CD4-positive, alpha-beta T cell treated with Interleukin-15 for 1 hour (primary cell): Measurements from ENCODE around the gene NEK10.
"Not testable (repeated sequence)": the region's sequence is repeated elsewhere in the genome, so short reads cannot be mapped to it uniquely, and the experiment has no call there.

ENCODE experiments used
- DNase-seq: peaks from one replicate; pipeline ENCODE4 v3.0.0-alpha.2; 2020

Gene NEK10

GRCh38 chr3:27353221-27353620, 16.0 kb downstream of the NEK10 start:
- DNase-seq: no peak

DNA sequence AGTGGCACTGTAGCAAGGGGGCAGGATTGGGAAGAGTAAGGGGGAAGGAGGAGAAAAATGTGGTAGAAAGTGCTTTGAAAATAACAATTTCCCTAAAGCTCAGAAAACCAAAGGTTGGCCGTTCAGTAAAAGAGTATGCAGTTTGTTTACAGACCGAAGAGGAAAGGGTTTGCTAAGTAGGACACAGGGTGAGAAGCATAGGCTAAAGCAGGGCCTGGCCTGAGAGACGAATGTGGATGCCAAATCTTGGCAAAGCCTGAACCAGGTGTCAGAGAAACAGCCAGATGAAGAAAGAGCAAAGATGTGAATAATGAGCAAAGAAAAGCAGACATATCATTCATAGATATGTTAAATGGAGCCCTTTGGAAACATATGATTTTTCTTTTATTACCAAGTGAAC, 17.1 kb downstream of the NEK10 start:
- no peak for DNase-seq

GRCh38 chr3:27349832-27350231, 19.4 kb downstream of the NEK10 start:
- no peak for DNase-seq

- no peak for DNase-seq
These were observed 23.0 kb downstream of the NEK10 start for GRCh38 chr3:27345959-27346865.

DNA sequence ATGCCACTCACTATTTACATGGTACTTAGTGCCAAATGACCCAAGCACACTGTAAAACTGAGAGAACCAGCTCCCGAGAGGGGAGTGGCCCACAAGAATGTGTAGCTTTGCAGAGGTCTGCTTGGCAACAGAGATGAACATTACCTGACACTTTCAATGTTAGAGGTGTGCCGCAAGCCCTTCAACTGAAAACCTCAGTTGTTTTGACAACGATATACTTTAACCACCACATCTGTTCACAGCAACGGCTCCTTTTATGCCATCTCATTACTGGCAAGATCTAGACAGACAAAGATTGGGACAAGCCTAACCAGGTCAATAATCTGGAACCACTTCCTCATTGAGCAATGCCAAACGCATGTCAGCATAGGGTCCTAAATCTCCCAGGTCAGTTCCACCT, 23.7 kb downstream of the NEK10 start:
- no peak for DNase-seq

DNA sequence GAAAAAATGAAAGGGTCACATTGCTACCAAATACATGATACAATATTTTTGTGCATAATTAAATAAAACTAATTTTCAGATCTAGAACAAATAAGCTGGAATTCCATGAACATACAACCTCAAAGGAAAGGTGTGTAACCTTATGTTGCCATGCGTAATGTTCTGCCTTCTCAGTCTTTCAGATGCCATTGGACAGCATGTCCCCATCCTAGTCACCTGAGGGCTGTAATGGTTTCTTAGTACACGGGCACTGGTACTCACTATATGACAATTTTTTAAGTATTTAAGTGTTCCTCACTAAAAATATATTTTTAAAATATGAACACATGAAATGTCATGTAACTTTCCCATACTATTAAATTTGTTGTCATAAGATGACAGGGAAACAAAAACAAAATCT, 24.1 kb downstream of the NEK10 start:
- DNase-seq: no peak

- no peak for DNase-seq
These were observed 25.0 kb downstream of the NEK10 start for GRCh38 chr3:27344192-27344591.

- no peak for DNase-seq
These were observed 26.9 kb downstream of the NEK10 start for GRCh38 chr3:27342267-27342666.

DNA sequence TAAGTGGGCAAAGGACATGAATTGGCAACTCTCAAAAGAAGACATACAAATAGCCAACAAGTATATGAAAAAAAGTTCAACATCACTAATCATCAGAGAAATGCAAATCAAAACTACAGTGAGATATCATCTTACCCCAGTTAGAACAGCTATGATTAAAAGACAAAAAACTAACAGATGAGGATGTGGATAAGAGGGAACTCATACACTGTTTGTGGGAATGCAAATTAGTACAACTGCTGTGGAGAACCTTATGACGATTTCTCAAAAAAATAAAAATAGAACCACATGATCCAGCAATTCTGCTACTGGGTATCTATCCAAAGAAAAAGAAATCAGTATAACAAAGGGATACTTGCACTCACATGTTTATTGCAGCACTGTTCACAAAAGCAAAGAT, 28.6 kb downstream of the NEK10 start:
- no peak for DNase-seq

- DNase-seq: no peak
These were observed 33.6 kb downstream of the NEK10 start for GRCh38 chr3:27335571-27335970.

- DNase-seq: no peak
These were observed 35.3 kb downstream of the NEK10 start for GRCh38 chr3:27333843-27334242.

GRCh38 chr3:27328982-27329762, 40.0 kb downstream of the NEK10 start:
- DNase-seq: not testable (repeated sequence)

- no peak for DNase-seq
These were observed 42.3 kb downstream of the NEK10 start for GRCh38 chr3:27326629-27327545.

DNA sequence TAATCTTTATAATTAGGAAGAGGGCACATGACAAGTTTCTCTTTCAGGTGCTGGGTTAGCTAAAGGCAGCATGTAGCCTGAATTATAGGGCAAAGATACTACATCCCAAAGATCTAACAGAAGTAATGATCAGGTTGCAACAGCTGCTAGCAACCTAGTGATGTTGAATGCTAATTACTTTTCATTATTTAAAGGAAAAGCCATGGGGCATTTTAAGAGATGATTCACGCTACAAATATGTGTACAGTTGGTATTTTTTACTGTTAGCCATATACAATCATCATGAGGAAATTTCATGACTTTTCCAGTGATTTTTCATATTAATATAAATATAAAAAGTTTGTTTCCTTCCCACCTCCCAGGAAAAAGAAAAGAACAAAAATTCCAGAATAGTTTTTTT, 43.0 kb downstream of the NEK10 start:
- DNase-seq: no peak

- DNase-seq: no peak
These were observed 43.8 kb downstream of the NEK10 start for GRCh38 chr3:27325419-27325818.

DNA sequence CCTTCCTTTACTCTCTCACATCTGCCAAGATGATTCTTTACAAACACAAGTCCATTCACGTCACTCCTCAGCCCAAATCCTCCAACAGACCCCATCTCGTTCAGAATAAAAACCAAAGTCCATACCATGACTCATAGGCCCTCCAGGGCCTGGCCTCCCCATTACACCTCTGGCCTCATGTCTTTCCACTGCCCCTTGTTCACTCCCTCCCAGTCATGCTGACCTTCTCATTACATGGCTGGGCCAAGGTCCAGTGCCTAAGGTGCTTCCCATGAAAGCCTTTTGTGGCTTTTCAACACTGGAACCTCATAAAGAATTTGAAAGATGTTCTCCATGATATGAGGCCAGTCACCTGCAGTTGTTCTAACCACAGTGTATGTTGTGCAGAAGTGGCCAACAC, 44.5 kb downstream of the NEK10 start:
- DNase-seq: no peak

GRCh38 chr3:27323087-27323570, 46.1 kb downstream of the NEK10 start:
- no peak for DNase-seq

- no peak for DNase-seq
These were observed 46.5 kb downstream of the NEK10 start for GRCh38 chr3:27322634-27323033.

GRCh38 chr3:27319847-27320526, 49.2 kb downstream of the NEK10 start:
- DNase-seq: no peak

GRCh38 chr3:27319304-27319703, 49.9 kb downstream of the NEK10 start:
- DNase-seq: no peak

DNA sequence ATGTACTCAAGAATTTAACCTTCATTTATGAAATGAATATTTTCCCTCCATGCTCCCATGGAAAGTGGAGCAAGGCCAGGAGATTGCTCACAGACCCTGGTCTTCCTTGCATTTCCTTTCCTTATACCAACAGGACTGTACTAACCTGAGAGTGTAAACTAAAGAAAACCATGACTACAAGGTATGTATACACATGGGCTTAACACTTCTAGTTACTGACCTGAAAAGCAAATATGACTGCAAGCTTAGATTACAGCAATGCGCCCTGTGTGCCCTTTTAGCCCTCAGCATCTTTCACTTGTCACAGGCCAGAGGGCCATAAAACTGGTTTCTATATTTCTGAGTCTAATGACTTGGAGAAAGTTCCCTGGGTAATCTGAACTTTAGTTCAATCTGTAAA, 52.1 kb downstream of the NEK10 start:
- no peak for DNase-seq

DNA sequence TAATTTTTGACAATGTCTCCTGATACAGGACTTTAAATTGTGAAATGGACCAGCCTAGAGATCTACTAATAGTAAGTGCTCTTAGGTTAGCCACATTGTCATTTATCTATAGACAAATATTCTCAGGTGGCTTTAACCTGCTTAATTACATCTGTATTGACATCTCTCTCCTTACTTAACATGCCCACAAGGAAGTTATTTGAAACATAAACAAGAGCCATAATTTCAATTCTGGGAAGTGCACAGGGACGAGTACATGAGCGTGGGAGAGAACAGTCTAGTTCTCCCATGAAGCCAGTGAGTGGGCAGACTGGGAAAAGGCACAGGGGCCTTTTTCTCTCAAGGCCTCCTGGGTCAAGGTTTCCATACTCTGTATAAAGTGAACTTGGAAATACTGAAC, 54.2 kb downstream of the NEK10 start:
- DNase-seq: no peak
